ENCODE results near the gene GLT8D1. TPM values are rescaled to one million over a fixed set of nuclear protein-coding genes. Genes with fewer than 3 reads are reported as not detected.
A peak's percentile ranks its signal among the peaks of the same experiment; 100 is the strongest.

GLT8D1 gene
- total and polyA plus RNA-seq, 2 of the 13 experiments (the other 11 are each of a cell fraction or from before 2014, with no cell fraction given): 110 to 121 TPM

DNA sequence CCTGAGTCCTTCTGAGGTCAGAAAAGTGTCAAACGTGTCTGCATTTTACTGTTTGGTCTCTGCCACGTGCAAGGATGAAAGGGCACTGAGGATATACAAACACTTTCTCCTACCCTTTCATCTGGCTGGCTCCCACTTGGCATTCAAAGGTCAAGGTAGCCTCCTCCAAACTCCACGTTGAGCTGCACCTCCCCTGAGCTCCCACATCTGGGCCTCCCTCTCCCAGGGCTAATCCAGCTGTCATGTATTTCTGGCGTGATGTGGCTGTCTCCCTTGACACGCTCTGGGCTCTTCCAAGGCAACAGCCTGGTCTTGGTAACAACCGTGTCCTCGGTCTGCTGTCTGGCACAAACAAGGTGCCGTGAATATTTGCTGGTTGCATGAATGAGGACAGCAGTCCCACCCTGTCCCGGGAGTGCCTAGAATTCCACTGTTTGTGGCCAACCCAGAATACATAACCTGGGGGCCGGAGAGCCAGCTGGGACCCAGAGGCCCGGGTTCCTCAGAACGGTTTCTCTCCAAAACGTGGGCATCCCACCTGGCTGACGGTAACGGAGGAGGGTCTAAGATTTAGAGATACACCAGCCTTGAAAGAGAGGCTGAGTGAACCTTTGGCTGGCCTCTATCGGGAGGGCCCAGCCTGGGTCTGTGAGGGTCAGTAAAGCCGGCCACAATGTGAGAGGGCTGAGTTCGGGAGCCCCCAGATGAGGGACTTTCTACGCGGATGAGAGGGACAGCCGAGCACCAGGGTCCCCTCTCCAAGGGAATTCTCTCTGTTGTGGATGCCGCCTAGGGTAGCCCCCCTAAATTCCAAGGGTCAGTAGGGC is 767 bp downstream of the GLT8D1 start (continued):
- TF ChIP-seq ZBTB40 (IDR thresholded peaks at IDR 0.05) (no peak), ZBTB40 (CRISPR knock-in tag; IDR thresholded peaks at IDR 0.05) (peak; percentile 49; the same call in 1 of the 2 replicates), GABPA (IDR thresholded peaks at IDR 0.05; ENCODE audit: low read depth, low read length) (no peak), GABPA (CRISPR knock-in tag; IDR thresholded peaks at IDR 0.05; ENCODE audit: low read depth) (peak; percentile 56), SATB2 (CRISPR knock-in tag; IDR thresholded peaks at IDR 0.05) (0 out of 2 replicates have a peak, but pooled peaks have one; percentile 30), TBX3 (IDR thresholded peaks at IDR 0.05; ENCODE audit: borderline replicate concordance) (peak; percentile 96), RARG (CRISPR knock-in tag; IDR thresholded peaks at IDR 0.05; ENCODE audit: low read depth) (no peak), PPARG (CRISPR knock-in tag; conservative IDR thresholded peaks at IDR 0.05) (peak; percentile 77), NFE2L1 (CRISPR knock-in tag; IDR thresholded peaks at IDR 0.05; ENCODE audit: borderline replicate concordance) (no peak), PITX1 (CRISPR knock-in tag; IDR thresholded peaks at IDR 0.05) (peak; percentile 97), NFRKB (IDR thresholded peaks at IDR 0.05) (no peak), JUN (CRISPR knock-in tag; IDR thresholded peaks at IDR 0.05) (peak; percentile 70; the same call in 1 of the 2 replicates), IKZF4 (CRISPR knock-in tag; IDR thresholded peaks at IDR 0.05; ENCODE audit: borderline replicate concordance, low read depth, not compliant biosample characterization) (no peak)
- TF ChIP-seq, protein P1, sequence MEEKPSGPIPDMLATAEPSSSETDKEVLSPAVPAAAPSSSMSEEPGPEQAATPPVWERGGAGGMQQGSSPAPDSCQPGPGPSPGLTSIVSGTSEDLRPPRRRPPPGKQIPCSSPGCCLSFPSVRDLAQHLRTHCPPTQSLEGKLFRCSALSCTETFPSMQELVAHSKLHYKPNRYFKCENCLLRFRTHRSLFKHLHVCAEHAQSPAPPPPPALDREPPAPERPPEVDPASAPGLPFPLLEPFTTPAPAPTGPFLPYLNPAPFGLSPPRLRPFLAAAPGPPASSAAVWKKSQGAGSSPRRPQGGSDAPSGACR (CRISPR knock-in tag; IDR thresholded peaks at IDR 0.05): peak; percentile 78; the same call in 1 of the 2 replicates
- TF ChIP-seq, protein P2, sequence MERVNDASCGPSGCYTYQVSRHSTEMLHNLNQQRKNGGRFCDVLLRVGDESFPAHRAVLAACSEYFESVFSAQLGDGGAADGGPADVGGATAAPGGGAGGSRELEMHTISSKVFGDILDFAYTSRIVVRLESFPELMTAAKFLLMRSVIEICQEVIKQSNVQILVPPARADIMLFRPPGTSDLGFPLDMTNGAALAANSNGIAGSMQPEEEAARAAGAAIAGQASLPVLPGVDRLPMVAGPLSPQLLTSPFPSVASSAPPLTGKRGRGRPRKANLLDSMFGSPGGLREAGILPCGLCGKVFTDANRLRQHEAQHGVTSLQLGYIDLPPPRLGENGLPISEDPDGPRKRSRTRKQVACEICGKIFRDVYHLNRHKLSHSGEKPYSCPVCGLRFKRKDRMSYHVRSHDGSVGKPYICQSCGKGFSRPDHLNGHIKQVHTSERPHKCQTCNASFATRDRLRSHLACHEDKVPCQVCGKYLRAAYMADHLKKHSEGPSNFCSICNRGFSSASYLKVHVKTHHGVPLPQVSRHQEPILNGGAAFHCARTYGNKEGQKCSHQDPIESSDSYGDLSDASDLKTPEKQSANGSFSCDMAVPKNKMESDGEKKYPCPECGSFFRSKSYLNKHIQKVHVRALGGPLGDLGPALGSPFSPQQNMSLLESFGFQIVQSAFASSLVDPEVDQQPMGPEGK (CRISPR knock-in tag; IDR thresholded peaks at IDR 0.05): peak; percentile 38; the same call in 1 of the 2 replicates
- TF ChIP-seq, protein P3, sequence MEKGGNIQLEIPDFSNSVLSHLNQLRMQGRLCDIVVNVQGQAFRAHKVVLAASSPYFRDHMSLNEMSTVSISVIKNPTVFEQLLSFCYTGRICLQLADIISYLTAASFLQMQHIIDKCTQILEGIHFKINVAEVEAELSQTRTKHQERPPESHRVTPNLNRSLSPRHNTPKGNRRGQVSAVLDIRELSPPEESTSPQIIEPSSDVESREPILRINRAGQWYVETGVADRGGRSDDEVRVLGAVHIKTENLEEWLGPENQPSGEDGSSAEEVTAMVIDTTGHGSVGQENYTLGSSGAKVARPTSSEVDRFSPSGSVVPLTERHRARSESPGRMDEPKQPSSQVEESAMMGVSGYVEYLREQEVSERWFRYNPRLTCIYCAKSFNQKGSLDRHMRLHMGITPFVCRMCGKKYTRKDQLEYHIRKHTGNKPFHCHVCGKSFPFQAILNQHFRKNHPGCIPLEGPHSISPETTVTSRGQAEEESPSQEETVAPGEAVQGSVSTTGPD (CRISPR knock-in tag; IDR thresholded peaks at IDR 0.05): 0 out of 2 replicates have a peak, but pooled peaks have one; percentile 29

Measured in HepG2 (cell line).